ENCODE data around the gene MCAT. TPM values are rescaled to one million over a fixed set of nuclear protein-coding genes. Genes with fewer than 3 reads are reported as not detected.

The MCAT gene
- total and polyA plus RNA-seq, 2 donors (not counting 3 experiments of a cell fraction or from before 2014, with no cell fraction given), result 16.9 to 23.2 TPM

GRCh38 chr22:43088627-43088983 lies 54.6 kb downstream of the MCAT start:
- no peak for FAIRE-seq

More at GRCh38 chr22:43088627-43088983, 54.6 kb downstream of the MCAT start:
- H3K79me2 ChIP-seq (ENCODE audit: control insufficient read depth, insufficient read depth, low read length), result no peaks in the 10 kb centered on the region
- intact Hi-C loops (cut with micrococcal nuclease), result loop anchor here (2.0 to 5.0 kb wide), 2 partner anchors 74 to 221 kb away; partner anchors contain the start of gene PACSIN2
- peak overlapping the region; percentile 35 for H3K9ac ChIP-seq (replicated peaks; ENCODE audit: extremely low read depth, insufficient read depth, low read length)
- CTCF ChIA-PET, result interaction anchor here (0.9 kb wide), 1 partner anchor 99 kb away, joined by 3 read pairs; no protein-coding TSS in a partner anchor
- peak overlapping the region; percentile 98 for H2AFZ ChIP-seq (ENCODE audit: low read depth, low read length)
- dilution Hi-C loops (cut with MboI; ENCODE audit: extremely low pct_ligation_motif_present, low sequenced_read_pairs), result no loop called here
- H3K27ac ChIP-seq (ENCODE audit: insufficient read depth, low read depth, low read length), result no peak overlapping the region
- H3K4me1 ChIP-seq (ENCODE audit: control insufficient read depth, extremely low read depth, insufficient read depth, low read length), result peaks cover 4% of the 10 kb centered on the region
- no peaks in the 10 kb centered on the region for H4K20me1 ChIP-seq (replicated peaks; ENCODE audit: control insufficient read depth, extremely low read depth, insufficient read depth, low read length)
- POLR2A ChIA-PET, result no interaction called here
- peak overlapping the region; percentile 38 to 91 (median 74) for H3K4me3 ChIP-seq (replicated peaks in 1 of 3; ENCODE audit: insufficient read depth in 1 of 3, low read depth in 1 of 3, low read length in 3 of 3)
- no peaks in the 10 kb centered on the region for H3K27me3 ChIP-seq (ENCODE audit: control insufficient read depth in 2 of 2, insufficient read depth in 2 of 2, low read length in 2 of 2)
- no peaks in the 10 kb centered on the region for H3K9me3 ChIP-seq (replicated peaks; ENCODE audit: control insufficient read depth, insufficient read depth, low read length)
- H3K36me3 ChIP-seq (ENCODE audit: control insufficient read depth in 2 of 2, extremely low read depth in 1 of 2, insufficient read depth in 2 of 2, low read length in 2 of 2), result no peaks in the 10 kb centered on the region
- TSS peak; percentile 56 for BruUV-seq (replicated peaks)
- TF ChIP-seq JUN (IDR thresholded peaks at IDR 0.05; ENCODE audit: borderline replicate concordance, insufficient read depth, insufficient read length, low read depth) (no peak), CTCF (IDR thresholded peaks at IDR 0.05; ENCODE audit: extremely low read depth in 1 of 2, insufficient read depth in 1 of 2, low read depth in 1 of 2, low read length in 2 of 2) (no peak), POLR2A (IDR thresholded peaks at IDR 0.05; ENCODE audit: low read depth, low read length) (no peak)
- TF ChIP-seq, protein P1, sequence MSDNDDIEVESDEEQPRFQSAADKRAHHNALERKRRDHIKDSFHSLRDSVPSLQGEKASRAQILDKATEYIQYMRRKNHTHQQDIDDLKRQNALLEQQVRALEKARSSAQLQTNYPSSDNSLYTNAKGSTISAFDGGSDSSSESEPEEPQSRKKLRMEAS (IDR thresholded peaks at IDR 0.05; ENCODE audit: insufficient read depth, insufficient read length), result no peak
- no peaks in the 10 kb centered on the region for H3K9me1 ChIP-seq (replicated peaks; ENCODE audit: control insufficient read depth, extremely low read depth, insufficient read depth, low read length)
- H3K4me2 ChIP-seq (ENCODE audit: insufficient read depth, low read length), result peak overlapping the region; percentile 86
- no peak for DNase-seq (ENCODE audit: low read depth, low spot score)

Measured in endothelial cell of umbilical vein (primary cell).